ENCODE measurements around the gene PTPRT.

The PTPRT gene

DNA sequence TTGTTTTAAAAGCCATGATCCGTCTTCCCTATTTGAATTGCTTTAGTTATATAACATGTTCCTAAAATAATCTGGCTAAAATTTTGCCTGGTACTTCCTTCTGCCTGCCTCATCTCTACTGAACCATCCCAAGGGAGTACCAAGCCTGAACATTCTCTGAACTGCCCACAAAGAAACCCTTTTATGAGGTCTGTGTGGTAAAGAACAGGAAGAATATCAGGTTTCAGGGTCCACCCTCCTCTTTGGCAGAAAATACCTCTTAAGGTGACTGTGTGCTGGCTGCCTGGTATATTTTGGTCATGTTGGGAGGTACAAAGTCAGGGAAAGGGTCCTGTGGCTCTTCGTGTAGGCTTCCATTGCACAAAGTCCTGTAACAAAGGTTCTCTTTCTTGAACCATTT lies 997.4 kb downstream of the PTPRT start:
- DNase-seq (ENCODE audit: low read depth in 2 of 2), result no peak

DNA sequence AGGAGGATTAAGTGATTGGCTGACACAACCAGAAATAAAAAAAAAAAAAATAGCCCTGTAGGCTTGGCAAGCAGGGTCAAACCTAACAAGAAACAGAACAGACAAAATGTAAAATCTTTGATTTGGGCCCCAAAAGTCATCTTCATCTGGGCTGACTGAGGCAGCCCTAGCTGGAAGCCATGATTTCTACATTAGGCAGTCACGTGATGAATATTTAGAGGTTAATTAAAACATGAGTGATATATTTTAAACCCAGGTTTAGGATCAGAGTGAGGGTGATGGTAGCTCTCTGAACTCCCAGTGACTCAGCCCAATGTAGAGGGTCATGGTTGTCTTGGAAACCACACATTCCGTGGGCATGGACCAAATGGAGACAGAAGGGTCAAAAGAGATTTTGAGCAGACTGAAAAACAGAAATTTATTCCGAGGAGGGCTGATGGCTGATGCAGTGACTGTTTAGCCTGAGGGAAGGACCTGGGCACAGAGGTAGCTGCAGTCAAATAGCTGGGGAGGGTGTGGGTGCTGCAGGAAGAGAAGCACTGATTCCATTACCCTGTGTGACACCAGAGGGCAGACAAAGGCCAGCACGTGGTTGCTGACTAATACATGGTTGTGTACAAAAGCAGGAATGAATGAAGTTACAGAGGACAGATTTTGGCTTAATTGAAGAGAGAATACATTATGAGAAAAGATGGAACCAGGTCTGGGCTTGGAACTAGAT lies 998.4 kb downstream of the PTPRT start:
- DNase-seq (ENCODE audit: low read depth in 2 of 2), result no peak

DNA sequence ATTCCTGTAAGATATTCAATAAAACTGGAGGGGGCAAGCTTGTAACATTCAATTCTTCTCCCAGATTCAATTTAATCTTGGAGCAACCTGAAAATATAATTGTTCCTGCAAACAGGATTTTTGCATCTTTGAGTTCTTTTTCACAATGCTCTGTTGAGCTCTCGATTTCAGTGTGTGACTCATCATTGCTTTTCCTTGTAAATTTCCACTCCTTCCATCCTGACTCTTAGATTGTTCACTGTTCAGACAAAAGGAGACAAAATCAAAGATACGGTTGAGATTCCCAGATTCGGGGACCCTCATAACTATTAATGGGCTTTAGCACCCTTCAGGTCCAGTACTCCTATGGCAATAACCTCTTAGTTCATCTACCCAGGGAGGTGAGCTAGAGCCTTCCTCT lies 999.6 kb downstream of the PTPRT start:
- DNase-seq (ENCODE audit: low read depth in 2 of 2), result no peak

DNA sequence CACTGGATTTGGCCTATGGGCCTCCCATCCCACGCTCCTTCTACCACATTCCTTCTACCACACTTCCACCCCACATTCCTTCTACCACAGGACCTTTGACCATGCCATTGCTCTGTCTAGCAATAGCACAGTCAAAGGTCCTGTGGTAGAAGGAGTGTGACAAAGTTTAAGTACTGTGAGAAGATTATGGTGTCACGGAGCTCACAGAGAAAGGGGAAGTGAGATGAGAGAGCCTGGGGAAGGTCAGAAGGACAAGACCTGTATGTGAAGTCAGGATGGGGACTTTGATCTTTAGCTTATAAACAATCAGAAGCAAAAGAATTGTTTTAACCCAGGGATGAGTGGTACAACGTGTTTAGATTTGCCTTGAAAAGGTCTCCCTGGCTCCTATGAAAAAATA lies 1003.4 kb downstream of the PTPRT start:
- no peak for DNase-seq (ENCODE audit: low read depth in 2 of 2)

DNA sequence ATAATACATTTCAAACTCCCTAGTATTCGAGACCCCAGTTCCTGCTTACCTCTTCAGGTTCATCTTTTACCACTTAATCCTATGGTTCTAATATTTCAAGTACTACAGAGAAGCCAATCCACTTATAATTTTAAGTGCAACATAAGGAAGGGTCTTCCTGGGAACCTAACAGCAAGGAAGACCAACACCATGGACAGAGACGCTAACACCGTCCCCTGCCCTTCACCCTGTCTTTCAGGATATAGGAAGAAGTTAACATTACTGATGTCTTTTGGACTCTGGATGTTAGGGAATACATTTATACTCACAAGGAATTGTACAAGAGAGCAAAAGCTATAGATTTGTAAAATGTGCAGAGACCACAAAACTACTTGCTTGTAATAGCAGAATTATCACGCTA lies 1006.6 kb downstream of the PTPRT start:
- no peak for DNase-seq (ENCODE audit: low read depth in 2 of 2)

DNA sequence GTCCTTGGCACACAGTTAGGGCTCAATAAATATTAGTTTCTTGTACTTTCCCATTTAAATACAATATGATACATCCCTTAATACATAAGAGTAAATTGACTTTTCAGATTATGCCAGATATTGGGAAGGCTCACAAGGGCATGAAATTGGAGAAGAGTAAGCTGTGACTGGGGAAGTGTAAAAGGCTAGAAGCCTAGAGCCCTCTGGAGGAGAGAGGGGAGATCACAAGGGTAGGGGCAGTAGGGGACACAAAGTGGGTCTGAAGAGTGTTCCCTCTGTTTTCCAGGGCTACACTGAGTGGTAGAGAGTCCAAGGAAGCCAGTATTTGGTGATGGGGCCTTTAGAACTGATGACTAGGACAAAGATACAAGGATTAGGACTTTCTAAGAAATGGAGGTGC lies 1008.6 kb downstream of the PTPRT start:
- DNase-seq (ENCODE audit: low read depth in 2 of 2), result no peak

DNA sequence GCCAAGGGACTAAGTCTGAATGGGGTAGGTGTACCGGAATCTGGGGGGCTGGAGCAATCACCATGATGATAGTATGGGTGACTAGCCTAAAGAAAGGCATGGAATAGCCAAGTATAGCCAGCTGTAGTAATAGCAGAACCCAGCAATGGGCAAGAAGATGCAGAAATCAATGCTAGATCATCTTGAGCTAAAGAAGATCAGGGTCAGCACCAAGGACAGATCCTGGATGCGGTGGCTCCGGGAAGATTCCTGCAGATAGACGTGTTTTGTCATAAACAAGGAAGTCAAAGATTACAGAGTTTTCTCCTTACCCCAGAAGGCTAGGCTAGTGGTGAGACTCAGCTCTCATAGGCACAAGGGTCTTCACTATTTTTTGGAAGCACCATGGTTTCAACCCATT lies 1009.9 kb downstream of the PTPRT start:
- no peak for DNase-seq (ENCODE audit: low read depth in 2 of 2)

DNA sequence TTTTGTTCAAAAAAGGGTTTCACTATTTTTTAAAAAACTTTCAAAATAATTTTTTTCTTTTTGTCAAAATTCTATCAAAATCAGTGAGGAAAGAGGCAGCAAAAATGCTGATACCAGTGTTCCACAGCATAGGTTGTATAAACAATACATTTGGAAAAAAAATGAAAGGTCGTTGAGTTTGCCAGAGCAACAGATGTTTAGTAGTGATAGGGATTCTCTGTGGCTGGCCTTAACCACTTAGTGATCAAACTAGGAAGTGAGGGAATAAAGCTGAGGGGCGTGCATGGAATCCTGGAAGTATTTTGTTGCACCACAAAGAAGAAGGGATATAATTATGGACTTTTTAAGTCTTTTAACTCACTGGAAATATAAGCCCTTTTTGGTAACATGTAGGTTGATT lies 1016.3 kb downstream of the PTPRT start:
- DNase-seq (ENCODE audit: low read depth in 2 of 2), result no peak

DNA sequence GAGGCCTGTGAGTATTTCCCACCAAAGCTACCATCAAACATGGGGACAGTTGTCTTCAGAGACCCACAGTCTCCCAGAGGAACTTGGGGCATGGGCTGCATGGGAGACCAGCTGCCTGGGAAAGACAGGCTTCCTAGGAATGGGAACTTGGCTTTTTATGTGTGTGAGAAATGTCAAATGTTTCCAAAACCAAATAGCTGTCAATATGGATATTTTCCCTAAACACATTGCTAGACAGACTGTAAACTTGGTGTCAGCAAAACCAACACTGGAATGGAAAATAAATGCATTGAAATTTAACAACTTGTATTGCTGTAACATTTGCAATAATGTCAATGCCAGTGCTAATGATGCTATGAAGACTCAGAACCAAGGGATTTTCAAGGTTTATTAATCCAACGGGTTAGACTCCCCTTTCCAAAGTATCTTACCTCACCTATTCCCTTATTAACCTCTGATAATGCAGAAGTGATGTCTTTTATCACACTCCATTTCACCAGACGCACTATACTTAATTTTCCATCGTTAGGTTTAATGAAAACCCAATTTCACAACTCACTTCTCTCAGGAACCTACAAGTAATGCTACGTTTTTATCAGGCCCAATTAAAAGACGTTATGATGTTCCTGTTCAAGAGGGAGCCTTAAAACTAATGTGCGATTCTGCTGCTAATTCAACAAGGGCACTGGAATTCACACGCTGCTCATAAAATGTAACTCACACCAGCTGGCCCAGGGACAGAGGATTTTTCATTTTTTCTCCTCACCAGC lies 1025.4 kb downstream of the PTPRT start:
- no peak for DNase-seq (ENCODE audit: low read depth in 2 of 2)

DNA sequence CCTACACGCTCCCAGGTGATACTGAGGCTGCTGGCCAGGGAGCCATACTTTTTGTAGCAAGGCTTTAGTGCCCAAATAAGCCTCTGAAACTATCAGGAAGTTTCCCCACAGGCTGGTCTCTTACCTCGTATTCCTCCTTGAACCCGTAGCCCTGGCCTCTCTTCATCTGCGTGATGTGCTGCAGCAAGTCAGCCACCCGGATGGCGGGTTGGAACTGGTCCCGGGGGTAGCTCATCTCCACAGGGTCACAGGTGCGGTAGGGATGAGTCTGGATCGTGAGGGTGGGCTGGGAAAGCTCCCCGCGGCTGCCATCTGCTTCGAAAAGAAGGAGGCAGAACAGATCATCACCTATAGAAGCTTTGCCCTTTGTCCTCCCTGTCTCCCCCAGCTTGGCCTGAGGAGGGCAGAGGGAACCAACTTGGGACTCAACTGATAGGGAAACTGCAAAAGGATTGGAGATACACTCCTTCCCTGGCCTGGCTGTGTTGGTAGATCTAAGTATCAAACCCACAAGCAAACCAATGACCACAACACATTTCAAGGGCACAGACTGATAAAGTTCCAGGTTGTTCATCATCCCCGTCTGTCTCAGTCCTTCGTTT lies 1028.4 kb downstream of the PTPRT start:
- DNase-seq (ENCODE audit: low read depth in 2 of 2), result no peak

DNA sequence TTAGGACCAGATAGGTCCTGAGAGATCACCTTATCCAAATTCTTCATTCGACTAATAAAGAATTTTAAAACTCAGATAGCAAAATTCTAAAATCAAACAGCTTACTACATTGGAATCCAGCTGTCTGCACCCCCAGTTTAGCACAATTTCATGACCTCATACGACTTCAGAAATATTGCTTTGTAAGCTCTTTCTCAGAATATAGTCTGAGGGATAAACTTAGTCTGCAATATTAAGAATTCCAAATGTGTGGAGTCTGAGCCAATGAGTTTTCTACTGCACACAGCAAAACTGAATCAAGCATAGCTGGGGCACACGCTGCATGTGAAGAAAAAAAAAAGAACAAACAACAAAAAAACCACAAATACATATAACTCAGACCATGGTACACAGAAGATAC lies 1029.9 kb downstream of the PTPRT start:
- no peak for DNase-seq (ENCODE audit: low read depth in 2 of 2)

DNA sequence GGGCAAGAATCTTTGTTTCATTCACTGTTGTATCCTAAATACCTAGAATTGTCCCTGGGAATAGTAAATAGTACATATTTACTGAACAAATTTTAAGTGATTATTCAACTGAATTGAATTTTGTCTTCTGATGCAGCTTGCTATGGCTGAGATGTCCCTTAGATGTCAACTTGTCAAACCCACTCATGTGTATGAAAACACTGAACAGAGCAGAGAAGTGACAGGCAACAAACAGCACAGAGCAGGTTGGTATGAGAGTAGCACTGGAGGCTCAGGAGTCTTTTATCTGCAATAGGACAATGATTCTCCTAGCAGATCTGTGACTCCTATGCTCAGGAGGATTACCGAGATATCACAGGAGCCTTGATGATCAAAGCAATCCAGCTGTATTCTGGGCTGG lies 1031.4 kb downstream of the PTPRT start:
- DNase-seq (ENCODE audit: low read depth in 2 of 2), result no peak

DNA sequence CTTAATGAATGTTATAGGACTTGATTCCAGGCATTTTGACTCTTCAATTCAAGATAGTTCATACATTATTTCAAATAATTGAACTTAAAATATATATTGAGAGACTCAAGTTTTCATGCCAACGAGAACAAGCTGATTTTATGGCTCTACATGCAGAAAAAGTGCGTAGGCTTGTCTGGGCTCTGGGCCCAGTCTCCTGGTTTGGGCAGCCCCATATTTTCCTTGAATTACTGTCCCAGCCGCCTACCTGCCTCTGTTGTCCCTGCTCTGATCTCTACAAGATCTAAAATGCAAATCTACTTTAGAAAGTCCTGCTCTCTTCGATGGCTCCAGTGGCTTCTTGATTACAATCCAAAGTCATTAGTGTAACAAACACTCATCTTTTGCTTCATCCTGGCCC lies 1034.1 kb downstream of the PTPRT start:
- DNase-seq (ENCODE audit: low read depth in 2 of 2), result no peak

DNA sequence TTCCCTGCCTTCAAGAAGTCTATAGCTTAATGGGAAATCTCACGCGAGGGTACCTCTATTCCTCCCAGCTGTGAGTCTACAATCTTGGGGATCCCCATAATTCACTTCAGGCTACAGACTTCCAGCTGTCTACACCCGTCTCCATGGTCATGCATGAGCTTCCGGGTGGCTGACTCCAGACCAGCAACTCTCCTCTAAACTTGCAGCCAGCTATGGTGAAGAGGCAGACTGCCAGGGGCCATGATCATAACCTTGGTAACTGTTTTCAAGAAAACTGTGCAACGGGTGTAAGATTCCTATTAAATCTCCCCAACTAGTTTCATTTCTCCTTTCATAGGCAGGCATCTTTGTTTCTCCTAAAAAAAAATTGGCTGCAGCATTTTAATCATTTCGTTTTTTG lies 1037.1 kb downstream of the PTPRT start:
- no peak for DNase-seq (ENCODE audit: low read depth in 2 of 2)

DNA sequence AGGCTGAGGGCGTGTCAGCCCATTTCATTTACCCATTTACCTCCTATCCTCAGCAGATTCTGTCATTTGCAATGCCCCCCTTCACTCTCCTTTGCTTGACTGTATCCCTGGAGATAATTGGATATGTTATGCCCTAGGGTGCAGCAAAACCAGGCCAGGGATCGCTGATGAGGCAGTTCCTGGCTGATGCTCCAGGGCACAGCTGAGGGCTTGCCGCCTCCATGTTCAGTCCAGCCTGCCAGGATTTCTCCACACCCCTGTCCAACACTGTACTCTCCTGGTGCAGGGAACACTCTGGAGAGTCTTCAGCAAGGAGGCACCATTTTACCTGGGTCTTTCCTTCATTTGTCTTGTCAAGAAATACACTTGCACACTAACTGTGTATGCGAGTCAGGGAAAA lies 1039.5 kb downstream of the PTPRT start:
- DNase-seq (ENCODE audit: low read depth in 2 of 2), result no peak

DNA sequence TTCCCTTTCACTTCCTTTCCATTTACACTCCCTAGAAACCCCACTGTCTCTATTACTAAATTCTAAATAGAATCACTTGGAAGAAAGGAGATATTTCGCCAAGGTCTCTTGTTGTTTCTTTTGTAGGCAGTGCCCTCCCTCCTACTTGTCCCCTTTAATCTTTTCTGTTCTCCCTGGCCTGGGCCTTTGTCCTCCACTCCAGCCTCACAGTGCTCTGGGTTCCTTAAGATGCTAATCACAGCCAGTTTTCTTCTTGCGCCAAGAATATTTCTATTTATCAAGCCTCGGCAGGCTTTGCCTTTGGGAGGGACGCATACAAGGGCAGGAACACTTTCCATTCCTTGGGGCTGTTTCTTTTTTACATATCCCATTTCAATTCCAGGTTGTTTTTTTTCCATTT lies 1051.0 kb downstream of the PTPRT start:
- no peak for DNase-seq (ENCODE audit: low read depth in 2 of 2)

DNA sequence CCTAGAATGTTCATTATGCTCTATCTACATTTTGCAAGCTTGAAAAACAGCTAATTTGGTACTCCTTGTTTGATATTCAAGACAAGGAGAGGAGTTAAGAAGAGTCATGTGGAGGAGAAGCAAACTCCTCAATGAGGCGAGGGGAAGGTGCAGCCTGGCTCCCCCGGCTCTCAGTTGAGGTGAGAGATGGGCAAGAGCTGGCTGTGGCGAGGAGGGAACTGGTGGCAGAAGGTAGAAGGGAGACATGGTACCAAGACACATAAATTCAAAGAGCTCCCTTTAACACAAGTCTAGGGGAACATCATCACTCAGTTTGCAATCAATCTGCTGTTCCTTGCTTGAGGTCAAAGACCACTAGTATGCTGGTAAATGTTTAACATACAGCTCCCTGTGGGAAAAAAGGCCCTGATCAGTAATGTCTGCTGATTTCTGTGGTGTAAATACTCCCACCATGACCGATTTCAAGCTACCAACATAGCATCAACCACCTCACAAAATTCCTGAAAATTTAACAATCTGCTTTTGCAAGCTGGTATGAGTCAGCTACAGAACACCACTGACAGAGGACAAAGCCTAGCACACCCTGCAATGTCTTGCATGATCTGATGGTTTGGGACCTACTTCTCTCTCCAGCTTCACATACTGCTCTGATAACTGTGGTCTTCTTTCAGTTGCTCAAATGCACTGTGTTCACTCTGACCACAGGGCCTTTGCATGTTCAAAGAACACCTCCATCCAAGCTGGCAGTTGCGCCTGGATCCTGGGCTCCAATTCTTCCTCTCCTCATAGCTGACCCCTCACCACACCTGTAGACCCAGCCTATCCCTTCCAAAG lies 1055.2 kb downstream of the PTPRT start:
- DNase-seq (ENCODE audit: low read depth in 2 of 2), result no peak

DNA sequence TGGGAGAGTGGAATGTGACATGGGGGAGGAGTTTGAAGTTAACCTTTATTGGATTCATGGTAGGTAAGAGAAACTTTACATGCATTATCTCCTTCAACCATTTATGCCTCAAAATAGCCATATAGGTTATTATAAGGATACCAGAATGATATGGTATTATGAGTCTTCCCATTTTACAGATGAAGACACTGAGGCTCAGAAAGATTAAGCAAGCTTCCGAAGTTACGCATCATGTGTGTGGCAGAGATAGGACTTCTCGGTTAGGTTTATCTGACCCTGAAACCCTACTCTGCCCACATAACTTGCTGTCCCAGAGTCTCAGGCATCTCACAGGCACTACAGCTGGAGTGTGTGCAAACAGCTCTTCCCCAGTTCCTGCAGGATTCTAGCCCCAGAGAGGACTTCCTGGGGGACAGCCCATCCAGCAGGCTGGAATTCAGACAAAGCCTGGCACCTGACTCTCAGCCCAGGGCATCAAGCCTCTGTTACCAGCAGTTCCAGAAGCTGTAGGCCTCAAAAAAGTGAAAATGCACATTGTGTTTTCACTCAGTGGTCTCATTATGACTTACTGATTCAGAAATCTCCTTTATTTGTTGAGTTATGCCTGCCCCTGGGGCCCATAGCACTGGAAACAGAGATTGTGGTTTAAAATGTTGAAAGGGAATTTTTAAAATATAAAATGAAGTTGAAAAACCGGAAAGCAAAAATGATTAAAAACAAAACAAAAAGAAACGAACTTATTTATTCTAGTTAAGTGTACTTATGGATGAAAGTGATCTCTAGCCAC lies 1058.7 kb downstream of the PTPRT start:
- no peak for DNase-seq (ENCODE audit: low read depth in 2 of 2)

DNA sequence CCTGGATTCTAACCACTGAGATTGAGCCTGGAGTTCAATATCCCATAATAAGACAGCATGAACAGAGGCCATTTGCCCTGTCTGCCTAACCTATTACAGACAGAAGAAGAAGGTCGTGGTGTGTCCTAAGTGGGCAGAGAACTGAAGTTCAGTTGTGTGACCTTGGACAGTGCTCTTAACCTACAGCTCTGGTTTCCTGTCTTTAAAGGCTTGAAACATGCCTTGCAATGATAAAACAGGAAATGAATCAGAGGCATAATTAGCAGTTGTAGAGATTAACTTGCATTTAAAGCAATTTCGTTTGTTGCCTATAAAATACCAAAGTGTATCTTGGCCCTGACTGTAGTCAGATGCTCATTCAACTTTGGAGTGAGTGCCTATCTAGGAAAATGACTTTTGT lies 1064.3 kb downstream of the PTPRT start:
- DNase-seq (ENCODE audit: low read depth in 2 of 2), result no peak

DNA sequence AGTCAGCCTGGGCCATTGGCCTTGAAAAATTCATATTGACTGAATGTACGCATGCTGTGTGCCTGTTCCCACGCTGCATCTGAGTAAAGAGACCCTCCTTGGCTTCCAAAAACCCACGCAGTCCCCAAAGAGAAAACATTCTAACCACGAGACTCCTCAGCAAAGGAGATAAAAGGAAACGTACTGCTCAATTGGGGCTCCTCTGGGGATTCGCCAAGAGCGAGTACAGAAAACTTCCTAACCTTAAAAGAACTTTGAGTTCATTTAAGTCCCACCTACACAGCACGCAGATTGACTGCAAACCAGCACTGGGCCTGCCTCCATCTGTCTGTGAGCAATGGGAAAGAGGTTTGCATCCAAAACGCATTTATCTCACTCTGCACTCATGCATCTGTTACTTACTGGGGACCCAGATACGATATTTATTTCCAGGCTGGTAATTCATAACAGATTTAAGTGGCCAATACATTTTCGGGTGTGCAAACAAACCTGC lies 1065.7 kb downstream of the PTPRT start:
- DNase-seq (ENCODE audit: low read depth in 2 of 2), result no peak

DNA sequence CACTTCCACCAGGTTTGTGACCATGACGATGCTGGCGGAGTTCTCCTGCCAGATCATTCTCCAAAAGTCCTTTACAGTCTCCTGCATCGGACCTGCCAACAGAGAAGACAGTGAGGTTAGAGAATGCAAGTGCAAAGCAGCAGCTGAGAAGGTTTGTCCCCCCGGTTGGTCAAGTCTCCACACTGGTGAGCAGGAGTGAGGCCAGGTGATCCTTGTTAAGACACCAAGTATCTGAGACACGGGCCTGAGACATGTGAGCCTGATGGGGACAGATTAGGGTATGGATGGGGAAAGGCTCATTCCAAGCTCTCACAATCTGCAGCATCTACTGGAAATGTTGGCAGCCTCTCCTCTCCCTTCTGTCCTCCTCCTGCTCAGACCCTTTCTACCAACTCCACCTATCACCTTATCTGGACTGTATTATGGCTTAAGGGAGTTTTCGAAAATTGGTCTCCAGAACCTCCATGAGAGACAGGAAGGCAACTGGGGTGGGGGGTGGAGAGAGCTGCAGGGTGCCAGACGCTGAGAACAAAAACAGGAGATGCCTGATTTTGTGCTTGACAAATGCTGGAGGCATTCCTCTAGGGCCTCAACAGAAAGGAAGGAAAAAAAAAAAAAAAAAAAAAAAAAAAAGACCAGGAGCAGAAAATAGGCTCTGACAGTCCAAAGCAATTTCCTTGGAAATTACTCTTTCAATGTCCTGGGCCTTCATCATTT lies 1071.1 kb downstream of the PTPRT start:
- no peak for DNase-seq (ENCODE audit: low read depth in 2 of 2)
